Brain microvascular endothelial cell (primary cell): Measurements from ENCODE around the gene RDH8.

Experiments
- DNase-seq: peaks from one replicate; pipeline ENCODE4 v3.0.0-alpha.2; 2020
- H3K27ac ChIP-seq: fragments of 250-450 bp; sonication (Bioruptor Pico); 2 replicates; pipeline ENCODE4 v1.5.1; 2020; ENCODE audit warnings: mild to moderate bottlenecking, moderate library complexity
- H3K27me3 ChIP-seq: fragments of 250-450 bp; sonication (Bioruptor Pico); replicated peaks from 2 replicates; pipeline ENCODE4 v1.5.1; 2020; ENCODE audit warnings: mild to moderate bottlenecking
- H3K36me3 ChIP-seq: fragments of 250-450 bp; sonication (Bioruptor Pico); replicated peaks from 2 replicates; pipeline ENCODE4 v1.5.1; 2020; ENCODE audit warnings: mild to moderate bottlenecking
- H3K4me3 ChIP-seq: 2 replicates; pipeline ENCODE4 v1.5.1; 2011; ENCODE audit warnings: low read depth, mild to moderate bottlenecking, control low read depth, low read length, moderate library complexity
- in situ Hi-C: cut with HindIII; loops from 2 replicates; pipeline ENCODE4 v1.10.0; 2017; ENCODE audit warnings: low sequenced_read_pairs, low pct_ligation_motif_present
- TF ChIP-seq, protein P1 (sequence below): IDR thresholded peaks from 2 replicates; pipeline ENCODE4 v1.5.1; 2011; ENCODE audit warnings: low read depth, mild to moderate bottlenecking, moderate library complexity, low read length, control low read depth, inconsistent platforms; ENCODE audit errors: missing control alignments

RDH8 gene

DNA sequence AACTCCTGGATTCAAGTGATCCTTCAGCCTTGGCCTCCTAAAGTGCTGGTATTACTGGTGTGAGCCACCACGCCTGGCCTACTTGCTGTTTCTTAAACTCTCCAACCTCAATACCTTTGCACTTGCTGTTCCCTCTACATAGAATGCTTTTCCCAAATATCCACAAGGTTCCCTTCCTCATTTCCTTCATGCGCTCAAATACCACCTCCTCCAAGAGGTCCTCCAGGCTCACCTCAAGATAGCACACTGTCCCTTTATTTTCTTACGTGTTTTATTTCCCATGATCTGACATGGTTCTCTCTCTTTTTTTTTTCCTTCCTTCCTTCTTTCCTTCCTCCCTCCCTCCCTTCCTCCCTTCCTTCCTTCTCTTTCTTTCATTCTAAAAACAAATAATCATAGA, 13.5 kb downstream of the RDH8 start:
- TF ChIP-seq, protein P1, sequence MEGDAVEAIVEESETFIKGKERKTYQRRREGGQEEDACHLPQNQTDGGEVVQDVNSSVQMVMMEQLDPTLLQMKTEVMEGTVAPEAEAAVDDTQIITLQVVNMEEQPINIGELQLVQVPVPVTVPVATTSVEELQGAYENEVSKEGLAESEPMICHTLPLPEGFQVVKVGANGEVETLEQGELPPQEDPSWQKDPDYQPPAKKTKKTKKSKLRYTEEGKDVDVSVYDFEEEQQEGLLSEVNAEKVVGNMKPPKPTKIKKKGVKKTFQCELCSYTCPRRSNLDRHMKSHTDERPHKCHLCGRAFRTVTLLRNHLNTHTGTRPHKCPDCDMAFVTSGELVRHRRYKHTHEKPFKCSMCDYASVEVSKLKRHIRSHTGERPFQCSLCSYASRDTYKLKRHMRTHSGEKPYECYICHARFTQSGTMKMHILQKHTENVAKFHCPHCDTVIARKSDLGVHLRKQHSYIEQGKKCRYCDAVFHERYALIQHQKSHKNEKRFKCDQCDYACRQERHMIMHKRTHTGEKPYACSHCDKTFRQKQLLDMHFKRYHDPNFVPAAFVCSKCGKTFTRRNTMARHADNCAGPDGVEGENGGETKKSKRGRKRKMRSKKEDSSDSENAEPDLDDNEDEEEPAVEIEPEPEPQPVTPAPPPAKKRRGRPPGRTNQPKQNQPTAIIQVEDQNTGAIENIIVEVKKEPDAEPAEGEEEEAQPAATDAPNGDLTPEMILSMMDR, result no peak
- Histone ChIP-seq H3K4me3 (no peak overlapping the region), H3K27ac (no peak overlapping the region), H3K27me3 (no peaks in the 10 kb centered on the region), H3K36me3 (no peaks in the 10 kb centered on the region)
- no peak for DNase-seq
- in situ Hi-C loops, result no loop called here

DNA sequence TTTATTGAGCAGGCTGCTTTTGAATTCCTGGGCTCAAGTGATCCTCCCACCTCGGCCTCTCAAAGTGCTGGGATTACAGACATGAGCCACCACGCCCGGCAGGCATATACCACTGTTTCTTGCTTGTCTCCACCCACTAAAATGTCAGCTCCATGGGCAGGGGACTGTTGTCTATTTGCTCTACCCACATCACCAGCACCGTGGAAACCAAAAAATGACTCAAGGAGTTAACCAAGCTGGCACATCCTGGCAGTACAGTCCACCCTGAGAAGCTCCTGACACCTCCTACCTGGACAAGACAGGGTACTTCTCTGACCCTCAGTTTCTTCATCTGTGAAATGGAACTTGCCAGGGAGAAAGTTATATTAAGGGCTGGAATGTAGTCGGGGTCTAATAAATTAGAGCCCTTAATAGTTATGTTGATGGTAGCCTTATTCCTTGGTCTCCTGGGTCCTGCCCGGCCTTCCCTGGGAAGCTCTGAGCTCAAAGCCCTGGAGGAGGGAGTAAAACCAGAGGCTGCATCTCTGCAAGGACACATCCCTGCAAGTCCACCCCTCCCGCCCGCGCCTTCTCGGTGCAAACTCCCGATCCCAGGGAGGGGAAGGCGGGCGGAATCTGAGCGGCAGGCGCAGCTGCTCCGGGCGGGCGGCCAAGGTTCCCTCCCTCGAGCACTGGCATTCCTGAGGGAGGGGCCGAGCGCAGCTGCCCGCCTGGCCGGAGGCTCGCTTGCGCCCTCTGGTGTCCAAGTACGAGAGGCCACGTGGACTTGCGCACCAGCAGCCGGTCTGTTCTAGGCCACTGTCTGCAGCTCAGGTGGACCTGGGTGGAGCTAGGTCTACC, 14.1 kb downstream of the RDH8 start:
- in situ Hi-C loops, result no loop called here
- TF ChIP-seq, protein P1, result peak; percentile 93
- Histone ChIP-seq H3K27ac (no peak overlapping the region), H3K4me3 (no peak overlapping the region), H3K27me3 (no peaks in the 10 kb centered on the region), H3K36me3 (no peaks in the 10 kb centered on the region)
- DNase-seq, result peak; percentile 88

DNA sequence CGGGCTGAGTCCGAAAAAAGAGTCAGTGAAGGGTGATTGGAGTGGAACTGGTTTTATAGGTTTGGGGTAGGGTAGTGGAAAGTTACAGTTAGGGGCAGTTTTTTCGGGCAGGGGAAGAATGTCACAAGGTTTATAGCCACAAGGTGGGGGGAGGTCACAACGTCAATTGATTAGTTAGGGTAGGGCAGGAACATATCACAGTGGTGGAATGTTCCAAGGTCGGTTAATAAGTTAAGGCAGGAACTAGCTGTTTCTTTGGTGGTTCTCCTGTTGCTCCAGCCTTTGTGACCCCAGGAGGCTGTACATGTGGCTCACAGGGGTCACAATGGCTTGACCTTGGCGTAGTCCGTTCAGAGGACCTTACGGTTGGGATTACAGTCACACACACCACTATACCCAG, 20.3 kb downstream of the RDH8 start:
- TF ChIP-seq, protein P1, result no peak

DNA sequence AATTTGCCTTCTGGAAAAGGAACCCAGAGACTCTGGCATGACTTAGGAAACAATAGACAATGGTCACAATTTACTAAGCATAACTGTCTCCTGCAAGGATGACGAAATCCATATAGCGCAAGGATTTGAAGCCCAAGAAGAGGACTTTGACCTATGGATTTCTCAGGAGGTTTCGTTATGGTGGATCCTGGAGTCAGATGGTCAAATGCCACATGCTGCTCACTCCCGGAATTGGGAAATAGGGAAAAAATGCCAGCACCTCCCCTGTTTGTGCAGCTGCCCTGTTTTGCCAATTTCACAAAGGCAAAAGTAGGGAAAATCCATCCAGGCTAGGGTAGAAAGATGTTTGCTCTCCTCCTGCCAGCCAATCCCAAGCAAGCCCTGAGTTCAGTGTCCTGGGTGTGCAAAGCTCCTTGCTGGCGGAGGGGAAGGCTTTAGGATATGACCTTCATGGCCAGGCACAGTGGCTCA, 23.4 kb downstream of the RDH8 start:
- no peaks in the 10 kb centered on the region for H3K36me3 ChIP-seq
- in situ Hi-C loops, result no loop called here
- no peak for DNase-seq

More for the DNA sequence above, 20.3 kb downstream of the RDH8 start:
- in situ Hi-C loops, result no loop called here
- Histone ChIP-seq H3K27ac (no peak overlapping the region), H3K36me3 (no peaks in the 10 kb centered on the region), H3K27me3 (peaks cover 11% of the 10 kb centered on the region), H3K4me3 (no peak overlapping the region)
- no peak for DNase-seq

DNA sequence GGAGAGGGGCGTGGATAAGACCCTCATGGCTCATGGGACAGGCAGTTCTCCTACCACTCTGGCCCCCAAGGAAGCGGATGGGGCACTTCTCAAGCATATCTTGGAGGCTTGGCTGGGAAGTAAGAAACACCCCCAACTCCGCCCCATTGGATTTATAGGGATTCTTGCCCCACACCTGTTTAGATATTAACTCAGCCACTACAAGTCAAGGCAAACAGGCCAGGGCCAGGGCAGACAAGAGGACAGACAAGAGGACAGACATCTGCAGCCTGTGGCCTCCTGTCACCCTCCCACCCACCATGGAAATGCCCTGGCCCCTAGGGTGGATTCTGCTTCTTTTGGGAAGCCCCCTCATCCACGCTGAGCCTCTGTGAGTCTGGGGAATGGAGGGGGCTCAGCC, 24.1 kb downstream of the RDH8 start:
- Histone ChIP-seq H3K27ac (no peak overlapping the region), H3K27me3 (peaks cover 11% of the 10 kb centered on the region), H3K4me3 (no peak overlapping the region), H3K36me3 (no peaks in the 10 kb centered on the region)
- TF ChIP-seq, protein P1, result no peak
- DNase-seq, result no peak
- in situ Hi-C loops, result no loop called here

More for the DNA sequence above, 23.4 kb downstream of the RDH8 start:
- no peak overlapping the region for H3K4me3 ChIP-seq
- H3K27me3 ChIP-seq, result peaks cover 11% of the 10 kb centered on the region
- no peak overlapping the region for H3K27ac ChIP-seq
- TF ChIP-seq, protein P1, result no peak

DNA sequence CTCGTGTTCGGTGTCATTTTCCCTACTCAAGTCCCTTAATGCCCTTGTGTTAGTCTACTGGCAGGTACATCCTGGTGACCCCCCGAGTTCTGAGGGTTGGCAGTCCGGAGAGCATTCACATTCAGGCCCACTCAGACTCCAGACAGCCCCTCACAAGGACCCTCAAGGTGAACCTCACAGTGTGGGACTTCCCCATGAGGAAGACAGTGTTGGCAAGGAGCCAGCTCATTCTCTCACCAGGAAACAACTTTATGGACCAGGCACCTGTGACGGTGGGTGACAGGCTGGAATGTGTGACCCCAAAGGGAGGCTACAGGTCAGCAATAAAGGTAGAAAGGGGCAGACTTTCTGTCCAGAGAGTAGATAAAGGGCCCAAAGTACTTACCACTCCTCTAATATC, 24.5 kb downstream of the RDH8 start:
- H3K4me3 ChIP-seq, result no peak overlapping the region
- peaks cover 9% of the 10 kb centered on the region for H3K27me3 ChIP-seq
- TF ChIP-seq, protein P1, result no peak
- no peak overlapping the region for H3K27ac ChIP-seq
- H3K36me3 ChIP-seq, result no peaks in the 10 kb centered on the region
- no peak for DNase-seq
- in situ Hi-C loops, result no loop called here
